Left renal cortex interstitium (tissue), 4 donors: ENCODE measurements around the gene NR0B1. TPM values are rescaled to one million over a fixed set of nuclear protein-coding genes. Genes with fewer than 3 reads are reported as not detected.

Source experiments
- DNase-seq, 4 donors: peaks; one replicate each; pipeline ENCODE4 v3.0.0-alpha.2; 2013; ENCODE audit warnings: low read depth in 4 of 4, low spot score in 2 of 4, missing footprints in 1 of 4
- polyA plus RNA-seq, 4 donors: library from polyadenylated mRNA; unstranded; fragments of 120-200 nt; gene quantifications; one replicate each; pipeline ENCODE4 v1.2.1, GENCODE V29; 2013; ENCODE audit not compliant: insufficient read length in 4 of 4

NR0B1 gene, protein sequence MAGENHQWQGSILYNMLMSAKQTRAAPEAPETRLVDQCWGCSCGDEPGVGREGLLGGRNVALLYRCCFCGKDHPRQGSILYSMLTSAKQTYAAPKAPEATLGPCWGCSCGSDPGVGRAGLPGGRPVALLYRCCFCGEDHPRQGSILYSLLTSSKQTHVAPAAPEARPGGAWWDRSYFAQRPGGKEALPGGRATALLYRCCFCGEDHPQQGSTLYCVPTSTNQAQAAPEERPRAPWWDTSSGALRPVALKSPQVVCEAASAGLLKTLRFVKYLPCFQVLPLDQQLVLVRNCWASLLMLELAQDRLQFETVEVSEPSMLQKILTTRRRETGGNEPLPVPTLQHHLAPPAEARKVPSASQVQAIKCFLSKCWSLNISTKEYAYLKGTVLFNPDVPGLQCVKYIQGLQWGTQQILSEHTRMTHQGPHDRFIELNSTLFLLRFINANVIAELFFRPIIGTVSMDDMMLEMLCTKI
- under 1 TPM; 0.08 to 0.47 (median 0.14) TPM for polyA plus RNA-seq

DNA sequence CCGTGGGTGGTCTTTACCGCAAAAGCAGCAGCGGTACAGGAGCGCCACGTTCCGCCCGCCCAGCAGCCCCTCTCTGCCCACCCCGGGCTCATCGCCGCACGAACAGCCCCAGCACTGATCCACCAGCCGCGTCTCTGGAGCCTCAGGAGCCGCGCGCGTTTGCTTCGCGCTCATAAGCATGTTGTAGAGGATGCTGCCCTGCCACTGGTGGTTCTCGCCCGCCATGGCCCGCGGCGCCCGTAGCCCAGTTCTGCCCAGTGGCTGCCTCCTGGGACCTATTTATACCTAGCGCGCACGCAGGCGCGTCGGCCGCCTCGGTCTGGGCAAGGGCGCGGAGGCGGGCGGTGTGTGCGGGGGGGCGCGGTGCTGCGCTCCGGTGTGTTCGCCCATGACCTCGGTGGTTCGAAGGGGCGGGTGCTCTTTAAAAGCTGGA lies at the start of gene NR0B1:
TSS of gene NR0B1 (minus strand) at position 252 of the 433 bp plus-strand sequence. CDS start at position 225, 27 bp downstream.
- no peak for DNase-seq

DNA sequence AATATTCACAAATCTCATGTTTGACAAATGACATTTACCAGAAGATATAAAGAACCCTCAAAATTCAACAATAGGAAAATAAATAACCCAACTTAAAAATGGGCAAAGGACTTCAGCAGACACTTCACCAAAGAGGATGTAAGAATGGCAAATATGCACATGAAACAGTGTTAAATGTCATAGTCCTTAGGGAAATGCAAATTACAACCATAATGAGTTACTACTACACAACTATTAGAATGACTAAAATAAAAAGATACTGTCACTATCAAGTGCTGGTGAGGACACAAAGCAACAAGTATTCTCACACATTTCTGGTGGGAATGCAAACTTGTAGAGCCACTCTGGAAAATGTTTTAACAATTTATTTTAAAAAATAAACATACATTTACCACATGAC lies 40.8 kb upstream of the NR0B1 start:
- DNase-seq, result no peak

DNA sequence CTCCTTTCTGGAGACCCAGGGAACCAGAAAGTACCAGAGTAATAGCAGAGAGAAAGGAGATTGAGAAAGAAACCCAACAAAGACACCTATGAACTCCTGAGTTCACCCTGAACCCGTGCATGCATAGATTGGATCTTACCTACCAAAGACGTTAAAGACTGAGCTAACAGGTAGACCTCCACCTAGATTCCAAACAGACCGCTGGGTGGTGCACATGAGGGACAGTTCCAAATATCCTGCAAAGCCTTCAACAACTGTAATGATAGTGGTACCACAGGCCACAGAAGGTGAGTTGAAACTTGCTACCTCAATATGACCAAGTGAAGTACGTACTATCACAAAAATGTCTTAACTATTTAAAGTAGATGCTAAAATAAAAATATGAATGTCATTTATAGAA lies 34.0 kb upstream of the NR0B1 start:
- no peak for DNase-seq

GRCh38 chrX:30340753-30341152 lies 31.6 kb upstream of the NR0B1 start:
- no peak for DNase-seq

- DNase-seq, result no peak
Observed at GRCh38 chrX:30327762-30328161, 18.6 kb upstream of the NR0B1 start.

- DNase-seq, result no peak
Observed at GRCh38 chrX:30317308-30317707, 8.1 kb upstream of the NR0B1 start.

DNA sequence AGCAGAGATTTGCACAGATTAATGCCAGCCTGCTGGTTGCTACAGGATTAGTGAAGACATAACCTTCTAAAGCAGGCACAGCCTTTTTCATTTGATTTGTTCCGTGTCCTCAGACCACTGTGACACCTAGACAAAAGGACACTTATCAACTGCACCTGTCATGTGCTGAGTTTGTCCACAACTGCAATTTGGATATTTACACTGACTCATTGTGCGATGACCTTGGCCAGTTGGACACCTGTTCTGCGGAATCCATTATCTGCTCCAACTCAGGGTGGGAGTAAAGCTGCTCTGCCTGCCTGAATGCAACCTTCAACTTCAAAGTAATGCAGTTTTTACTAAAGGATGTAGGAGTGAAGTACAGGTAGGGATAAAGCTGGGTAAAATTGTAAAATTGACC lies 4.1 kb upstream of the NR0B1 start:
- DNase-seq, result no peak

DNA sequence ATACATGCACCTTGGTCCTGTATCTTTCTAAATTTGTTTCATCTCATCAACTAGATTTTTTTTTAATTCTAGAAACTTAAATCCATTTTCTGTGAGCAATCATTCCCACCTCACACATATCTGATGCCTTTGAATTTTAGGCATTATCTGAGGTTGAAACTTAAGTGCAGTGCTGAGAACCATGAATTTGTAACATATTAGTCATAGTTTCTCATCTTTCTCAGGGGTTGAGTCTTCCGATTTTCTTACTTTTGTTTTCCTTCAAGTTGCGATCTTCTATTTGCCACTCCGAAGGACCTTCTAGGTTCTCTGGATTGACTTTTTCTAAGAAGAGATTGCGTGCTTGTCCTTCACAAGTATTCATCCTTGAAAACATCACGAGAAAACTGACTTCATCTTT lies 3.7 kb upstream of the NR0B1 start:
- no peak for DNase-seq

DNA sequence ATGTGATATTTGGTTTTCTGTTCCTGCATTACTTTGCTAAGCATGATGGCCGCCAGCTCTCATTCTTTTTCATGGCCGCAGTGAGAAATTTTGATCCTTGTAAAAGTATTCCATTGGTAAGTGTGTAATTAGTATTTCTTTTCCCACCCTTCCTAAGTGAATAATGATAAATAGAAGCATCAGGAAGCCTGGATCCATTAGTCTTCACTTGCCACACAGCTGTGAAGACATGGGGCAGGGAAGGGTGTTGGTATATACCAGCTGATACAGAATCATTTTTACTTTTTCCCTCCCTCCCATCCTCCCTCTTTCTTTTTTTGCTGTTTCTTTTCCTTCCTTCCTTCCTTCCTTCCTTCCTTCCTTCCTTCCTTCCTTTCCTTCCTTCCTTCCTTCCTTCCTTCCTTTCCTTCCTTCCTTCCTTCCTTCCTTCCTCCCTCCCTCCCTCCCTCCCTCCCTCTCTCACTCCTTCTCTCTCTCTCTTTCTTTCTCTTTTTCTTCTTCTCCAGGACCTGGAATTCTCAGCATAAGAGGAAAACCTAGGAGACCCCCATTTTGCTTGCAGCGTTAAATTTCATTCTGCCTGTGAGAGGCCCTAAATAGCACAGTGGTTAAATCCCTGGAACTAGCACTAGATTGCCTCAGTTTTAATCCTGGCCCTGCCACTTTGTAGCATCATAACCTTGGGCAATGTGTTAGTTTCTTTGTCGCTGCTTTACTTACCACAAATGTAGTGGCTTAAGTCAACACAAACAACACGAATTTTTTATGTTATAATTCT lies 1.4 kb upstream of the NR0B1 start:
- DNase-seq, result no peak

DNA sequence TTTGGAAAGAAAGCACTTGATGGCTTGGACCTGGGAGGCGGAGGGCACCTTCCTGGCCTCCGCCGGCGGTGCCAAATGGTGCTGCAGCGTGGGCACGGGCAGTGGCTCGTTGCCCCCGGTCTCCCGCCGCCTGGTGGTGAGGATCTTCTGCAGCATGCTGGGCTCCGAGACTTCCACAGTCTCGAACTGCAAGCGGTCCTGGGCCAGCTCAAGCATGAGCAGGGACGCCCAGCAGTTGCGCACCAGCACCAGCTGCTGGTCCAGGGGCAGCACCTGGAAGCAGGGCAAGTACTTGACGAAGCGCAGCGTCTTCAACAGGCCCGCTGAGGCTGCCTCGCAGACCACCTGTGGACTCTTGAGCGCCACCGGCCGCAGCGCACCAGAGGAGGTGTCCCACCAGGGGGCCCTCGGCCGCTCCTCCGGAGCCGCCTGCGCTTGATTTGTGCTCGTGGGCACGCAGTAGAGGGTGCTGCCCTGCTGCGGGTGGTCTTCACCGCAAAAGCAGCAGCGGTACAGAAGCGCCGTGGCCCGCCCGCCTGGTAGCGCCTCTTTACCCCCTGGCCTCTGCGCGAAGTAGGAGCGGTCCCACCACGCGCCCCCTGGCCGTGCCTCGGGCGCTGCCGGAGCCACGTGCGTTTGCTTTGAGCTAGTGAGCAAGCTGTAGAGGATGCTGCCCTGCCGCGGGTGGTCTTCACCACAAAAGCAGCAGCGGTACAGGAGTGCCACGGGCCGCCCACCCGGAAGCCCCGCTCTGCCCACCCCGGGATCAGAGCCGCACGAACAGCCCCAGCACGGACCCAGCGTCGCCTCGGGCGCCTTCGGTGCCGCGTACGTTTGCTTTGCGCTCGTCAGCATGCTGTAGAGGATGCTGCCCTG lies 689 bp downstream of the NR0B1 start:
- DNase-seq, result no peak

- DNase-seq, result no peak
Observed at GRCh38 chrX:30307466-30307865, 1.7 kb downstream of the NR0B1 start.

- DNase-seq, result no peak
Observed at GRCh38 chrX:30304866-30305265, 4.3 kb downstream of the NR0B1 start.

GRCh38 chrX:30302956-30303355 lies 6.2 kb downstream of the NR0B1 start:
- DNase-seq, result no peak

DNA sequence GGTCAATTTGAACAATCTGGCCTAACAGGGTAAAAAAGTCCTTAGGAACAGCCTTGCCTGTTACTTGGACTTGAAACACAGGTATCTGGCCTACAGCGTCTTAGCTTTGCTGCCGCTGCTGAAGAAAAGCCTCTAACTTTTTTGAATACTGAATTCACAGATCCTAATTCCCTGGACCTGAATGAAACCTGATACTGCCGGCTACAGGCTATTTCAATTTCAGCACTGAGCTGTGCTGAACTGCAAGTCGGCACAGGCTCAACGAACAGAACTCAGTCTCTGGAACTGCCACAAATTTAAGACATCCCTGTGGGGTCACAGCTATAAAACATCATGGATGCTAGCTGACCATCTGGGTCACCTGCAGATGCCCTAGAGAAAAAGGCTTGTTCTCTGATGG lies 7.2 kb downstream of the NR0B1 start:
- DNase-seq, result no peak

DNA sequence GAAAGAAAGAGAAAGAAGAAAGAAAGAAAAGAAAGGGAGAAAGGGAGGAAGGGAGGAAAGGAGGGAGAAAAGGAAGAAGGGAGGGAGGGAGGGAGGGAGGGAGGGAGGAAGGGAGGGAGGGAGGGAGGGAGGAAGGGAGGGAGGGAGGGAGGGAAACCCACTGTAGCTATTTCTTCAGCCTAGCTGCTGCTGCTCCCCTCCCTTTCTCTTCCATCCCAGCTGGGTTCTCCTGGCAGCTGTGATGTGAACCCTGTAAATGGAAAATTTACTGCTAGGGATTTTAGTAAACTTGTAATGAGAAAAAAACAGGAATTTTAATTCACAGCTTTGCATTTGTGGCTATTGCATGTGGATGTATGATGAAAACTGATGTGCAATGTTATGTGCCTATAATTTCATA lies 8.0 kb downstream of the NR0B1 start:
- no peak for DNase-seq

DNA sequence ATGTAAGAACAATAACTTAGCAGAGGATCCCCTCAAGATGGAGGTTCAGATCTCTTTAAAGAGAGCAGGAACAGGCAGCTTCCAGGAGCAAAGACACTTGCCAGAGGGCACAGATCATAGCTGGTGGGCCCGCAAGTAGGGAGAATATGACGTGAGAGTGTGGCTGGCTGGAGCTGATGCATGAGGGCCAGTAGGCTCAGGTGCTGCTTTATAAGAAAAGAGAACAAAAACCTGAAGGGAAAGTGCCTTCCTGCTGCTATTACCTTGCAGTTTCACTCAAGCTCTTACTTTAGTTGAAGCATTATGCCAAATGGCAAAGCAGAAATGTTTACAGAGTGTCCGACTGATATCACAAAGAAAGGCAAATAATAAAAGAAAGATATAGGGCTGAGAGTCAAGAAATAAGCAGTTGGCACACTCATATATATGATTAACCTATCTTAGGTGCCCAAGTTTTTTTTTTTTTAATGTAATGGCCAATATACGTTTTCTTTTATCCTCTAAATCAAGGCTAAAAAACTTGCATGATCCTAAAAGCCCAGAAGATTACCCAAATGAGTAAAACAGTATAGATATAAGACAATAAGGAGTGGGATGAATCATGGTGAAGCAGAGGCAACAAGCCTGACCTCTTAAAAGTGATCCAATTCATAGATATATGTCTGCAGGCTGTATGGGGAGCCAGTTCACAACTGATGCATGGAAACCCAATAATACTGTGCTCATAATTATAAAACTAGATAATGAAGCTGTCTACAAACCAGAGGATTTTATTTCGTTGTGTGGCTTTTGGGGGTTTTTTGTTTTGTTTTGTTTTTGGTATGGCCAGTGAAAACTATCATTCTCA lies 12.6 kb downstream of the NR0B1 start:
- DNase-seq, result no peak

GRCh38 chrX:30283456-30284200 lies 25.6 kb downstream of the NR0B1 start:
- no peak for DNase-seq

DNA sequence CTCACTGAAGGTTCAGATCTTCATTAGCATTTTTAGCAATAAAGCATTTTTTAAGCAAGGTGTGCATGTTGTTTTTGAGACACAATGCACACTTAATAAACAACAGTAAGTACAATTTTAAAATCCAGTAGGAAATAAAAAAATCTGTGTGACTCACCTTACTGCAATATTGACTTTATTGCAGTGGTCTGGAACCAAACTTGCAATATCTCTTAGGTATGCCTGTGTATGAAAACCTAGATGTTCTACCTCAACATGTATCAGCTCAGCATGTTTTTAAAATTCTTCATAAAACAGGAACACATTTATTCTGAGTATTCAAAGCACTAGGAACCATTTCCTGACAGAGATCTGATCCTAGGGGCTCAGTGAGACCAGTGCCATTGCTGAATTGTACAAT lies 26.7 kb downstream of the NR0B1 start:
- no peak for DNase-seq

DNA sequence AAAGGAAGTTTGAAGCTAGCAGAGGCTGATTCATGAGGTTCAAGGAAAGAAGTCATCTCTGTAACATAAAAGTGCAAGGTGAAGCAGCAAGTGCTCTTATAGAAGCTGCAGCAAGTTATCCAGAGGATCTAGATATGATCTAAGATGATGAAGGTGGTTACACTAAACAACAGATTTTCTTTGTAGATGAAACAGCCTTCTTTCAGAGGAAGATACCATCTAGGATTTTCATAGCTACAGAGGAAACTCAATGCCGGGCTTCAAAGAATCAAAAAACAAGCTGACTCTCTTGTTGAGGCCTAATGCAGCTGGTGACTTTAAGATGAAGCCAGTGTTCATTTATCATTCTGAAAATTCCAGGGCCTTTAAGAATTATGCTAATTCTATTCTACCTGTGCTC lies 28.8 kb downstream of the NR0B1 start:
- no peak for DNase-seq
